ENCODE results near the gene FAT1. TPM values are rescaled to one million over a fixed set of nuclear protein-coding genes. Genes with fewer than 3 reads are reported as not detected.

The FAT1 gene
- total and polyA plus RNA-seq, 7 donors: 12.6 to 146 (median 93.1) TPM

GRCh38 chr4:186729856-186730255, 6.2 kb upstream of the FAT1 start:
- no peak for DNase-seq
- intact Hi-C loops (cut with DNase I): loop anchor here (10.0 kb wide), 1 partner anchor 535 kb away; the partner anchor contains the start of gene CYP4V2
- Histone ChIP-seq H3K27ac (no peak overlapping the region), H3K27me3 (no peaks in the 10 kb centered on the region), H3K4me3 (no peak overlapping the region), H3K36me3 (no peaks in the 10 kb centered on the region), H3K9me3 (no peaks in the 10 kb centered on the region), H3K4me1 (peaks cover 0 to 20% (median 4%) of the 10 kb centered on the region in 4 donors)
- 15 to 74% methylated on average over 1 of the region's 1 CpG for WGBS, 2 donors
- TF ChIP-seq POLR2A (IDR thresholded peaks at IDR 0.05): no peak
- TF ChIP-seq POLR2AphosphoS5 (IDR thresholded peaks at IDR 0.05): no peak
- TF ChIP-seq CTCF (IDR thresholded peaks at IDR 0.05): no peak
- no peak for TF ChIP-seq EP300 (IDR thresholded peaks at IDR 0.05)

- Histone ChIP-seq H3K9me3 (no peaks in the 10 kb centered on the region), H3K4me1 (peaks cover 0 to 22% (median 4%) of the 10 kb centered on the region in 4 donors), H3K27me3 (no peaks in the 10 kb centered on the region), H3K27ac (no peak overlapping the region), H3K4me3 (no peak overlapping the region), H3K36me3 (no peaks in the 10 kb centered on the region)
- DNase-seq: no peak
- 56 to 59% methylated on average over 4 of the region's 4 CpGs for WGBS, 2 donors
- intact Hi-C loops (cut with DNase I): loop anchor here (10.0 kb wide), 1 partner anchor 534 kb away; the partner anchor contains the start of gene CYP4V2
- no peak for TF ChIP-seq POLR2A (IDR thresholded peaks at IDR 0.05)
- TF ChIP-seq EP300 (IDR thresholded peaks at IDR 0.05): no peak
- no peak for TF ChIP-seq POLR2AphosphoS5 (IDR thresholded peaks at IDR 0.05)
- TF ChIP-seq CTCF (IDR thresholded peaks at IDR 0.05): no peak
Measured at GRCh38 chr4:186728631-186729271, 5.1 kb upstream of the FAT1 start.

- no peak for DNase-seq
- no peak overlapping the region for H3K27ac ChIP-seq
- intact Hi-C loops (cut with DNase I): loop anchor here (10.0 kb wide), 1 partner anchor 533 kb away; the partner anchor contains the start of gene CYP4V2
Measured at GRCh38 chr4:186727977-186728519, 4.4 kb upstream of the FAT1 start.

GRCh38 chr4:186727169-186727976, 3.7 kb upstream of the FAT1 start:
- Histone ChIP-seq H3K4me3 (peak overlapping the region; percentile 73 to 91 (median 88)), H3K36me3 (no peaks in the 10 kb centered on the region), H3K4me1 (peaks cover 0 to 27% (median 6%) of the 10 kb centered on the region in 4 donors), H3K9me3 (no peaks in the 10 kb centered on the region), H3K27me3 (no peaks in the 10 kb centered on the region), H3K27ac (peak overlapping the region; percentile 87 to 97 (median 92))
- intact Hi-C loops (cut with DNase I): loop anchor here (10.0 kb wide), 1 partner anchor 533 kb away; the partner anchor contains the start of gene CYP4V2
- WGBS, 2 donors: 3 to 7% methylated on average over 15 of the region's 15 CpGs
- no peak for DNase-seq
- no peak for TF ChIP-seq POLR2AphosphoS5 (IDR thresholded peaks at IDR 0.05)
- no peak for TF ChIP-seq EP300 (IDR thresholded peaks at IDR 0.05)
- TF ChIP-seq POLR2A (IDR thresholded peaks at IDR 0.05): no peak
- no peak for TF ChIP-seq CTCF (IDR thresholded peaks at IDR 0.05)

More at GRCh38 chr4:186727977-186728519, 4.4 kb upstream of the FAT1 start:
- no peak overlapping the region for H3K4me3 ChIP-seq
- no peaks in the 10 kb centered on the region for H3K9me3 ChIP-seq
- peaks cover 0 to 22% (median 4%) of the 10 kb centered on the region in 4 donors for H3K4me1 ChIP-seq
- 49 to 55% methylated on average over 6 of the region's 6 CpGs for WGBS, 2 donors
- no peak for TF ChIP-seq CTCF (IDR thresholded peaks at IDR 0.05)
- no peak for TF ChIP-seq EP300 (IDR thresholded peaks at IDR 0.05)
- TF ChIP-seq POLR2AphosphoS5 (IDR thresholded peaks at IDR 0.05): no peak
- no peak for TF ChIP-seq POLR2A (IDR thresholded peaks at IDR 0.05)
- H3K27me3 ChIP-seq: no peaks in the 10 kb centered on the region
- no peaks in the 10 kb centered on the region for H3K36me3 ChIP-seq

Measured in sigmoid colon (tissue), 7 donors.